ENCODE data around the gene IL36RN. TPM values are rescaled to one million over a fixed set of nuclear protein-coding genes. Genes with fewer than 3 reads are reported as not detected.

The IL36RN gene
- polyA plus RNA-seq, 2 of the 4 experiments (the other 2 are of a cell fraction), result not detected

DNA sequence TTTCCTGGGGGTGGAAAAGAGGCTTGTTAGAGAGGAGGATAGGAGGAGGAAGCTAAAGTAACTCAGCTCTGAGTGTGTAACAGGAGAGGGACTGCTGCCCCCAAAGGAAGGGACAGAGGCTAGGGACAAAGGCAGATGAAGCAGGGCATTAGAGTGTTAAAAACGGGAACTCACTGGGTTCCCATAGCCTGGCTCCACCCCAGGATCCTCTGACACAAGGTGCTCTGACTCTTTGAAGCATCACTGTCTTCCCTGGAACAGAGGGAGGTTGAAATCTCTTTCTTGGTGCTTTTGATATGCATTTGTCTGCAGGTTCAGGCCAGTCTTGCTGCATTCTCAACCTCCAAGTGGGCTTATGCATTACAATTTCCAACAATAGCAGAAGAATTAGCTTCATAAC is 30.9 kb upstream of the IL36RN start:
- TF ChIP-seq NPAS2 (CRISPR knock-in tag; IDR thresholded peaks at IDR 0.05; ENCODE audit: borderline replicate concordance) (no peak), JUNB (IDR thresholded peaks at IDR 0.05) (no peak), ESRRA (IDR thresholded peaks at IDR 0.05; ENCODE audit: borderline replicate concordance, low read length) (no peak), ZFP36 (IDR thresholded peaks at IDR 0.05; ENCODE audit: borderline replicate concordance, partially characterized antibody) (no peak), EP300 (IDR thresholded peaks at IDR 0.05) (no peak), MAFK (IDR thresholded peaks at IDR 0.05; ENCODE audit: partially characterized antibody) (no peak), JUN (IDR thresholded peaks at IDR 0.05) (no peak), FOSB (CRISPR knock-in tag; IDR thresholded peaks at IDR 0.05) (no peak), EHF (CRISPR knock-in tag; IDR thresholded peaks at IDR 0.05) (no peak), RNF2 (IDR thresholded peaks at IDR 0.05; ENCODE audit: borderline replicate concordance, low read depth) (no peak), SMC3 (IDR thresholded peaks at IDR 0.05) (no peak), CBX2 (IDR thresholded peaks at IDR 0.05; ENCODE audit: borderline replicate concordance, low read depth) (no peak), MAX (IDR thresholded peaks at IDR 0.05) (no peak), PHF8 (IDR thresholded peaks at IDR 0.05; ENCODE audit: borderline replicate concordance, low read depth) (no peak), NR3C1 (IDR thresholded peaks at IDR 0.05) (no peak), FOXS1 (CRISPR knock-in tag; IDR thresholded peaks at IDR 0.05) (no peak), ZSCAN20 (CRISPR knock-in tag; IDR thresholded peaks at IDR 0.05) (no peak), ZC3H11A (IDR thresholded peaks at IDR 0.05) (no peak)
- TF ChIP-seq, protein P1, sequence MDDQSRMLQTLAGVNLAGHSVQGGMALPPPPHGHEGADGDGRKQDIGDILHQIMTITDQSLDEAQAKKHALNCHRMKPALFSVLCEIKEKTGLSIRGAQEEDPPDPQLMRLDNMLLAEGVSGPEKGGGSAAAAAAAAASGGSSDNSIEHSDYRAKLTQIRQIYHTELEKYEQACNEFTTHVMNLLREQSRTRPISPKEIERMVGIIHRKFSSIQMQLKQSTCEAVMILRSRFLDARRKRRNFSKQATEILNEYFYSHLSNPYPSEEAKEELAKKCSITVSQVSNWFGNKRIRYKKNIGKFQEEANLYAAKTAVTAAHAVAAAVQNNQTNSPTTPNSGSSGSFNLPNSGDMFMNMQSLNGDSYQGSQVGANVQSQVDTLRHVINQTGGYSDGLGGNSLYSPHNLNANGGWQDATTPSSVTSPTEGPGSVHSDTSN (IDR thresholded peaks at IDR 0.05), result no peak
- TF ChIP-seq, protein P2, sequence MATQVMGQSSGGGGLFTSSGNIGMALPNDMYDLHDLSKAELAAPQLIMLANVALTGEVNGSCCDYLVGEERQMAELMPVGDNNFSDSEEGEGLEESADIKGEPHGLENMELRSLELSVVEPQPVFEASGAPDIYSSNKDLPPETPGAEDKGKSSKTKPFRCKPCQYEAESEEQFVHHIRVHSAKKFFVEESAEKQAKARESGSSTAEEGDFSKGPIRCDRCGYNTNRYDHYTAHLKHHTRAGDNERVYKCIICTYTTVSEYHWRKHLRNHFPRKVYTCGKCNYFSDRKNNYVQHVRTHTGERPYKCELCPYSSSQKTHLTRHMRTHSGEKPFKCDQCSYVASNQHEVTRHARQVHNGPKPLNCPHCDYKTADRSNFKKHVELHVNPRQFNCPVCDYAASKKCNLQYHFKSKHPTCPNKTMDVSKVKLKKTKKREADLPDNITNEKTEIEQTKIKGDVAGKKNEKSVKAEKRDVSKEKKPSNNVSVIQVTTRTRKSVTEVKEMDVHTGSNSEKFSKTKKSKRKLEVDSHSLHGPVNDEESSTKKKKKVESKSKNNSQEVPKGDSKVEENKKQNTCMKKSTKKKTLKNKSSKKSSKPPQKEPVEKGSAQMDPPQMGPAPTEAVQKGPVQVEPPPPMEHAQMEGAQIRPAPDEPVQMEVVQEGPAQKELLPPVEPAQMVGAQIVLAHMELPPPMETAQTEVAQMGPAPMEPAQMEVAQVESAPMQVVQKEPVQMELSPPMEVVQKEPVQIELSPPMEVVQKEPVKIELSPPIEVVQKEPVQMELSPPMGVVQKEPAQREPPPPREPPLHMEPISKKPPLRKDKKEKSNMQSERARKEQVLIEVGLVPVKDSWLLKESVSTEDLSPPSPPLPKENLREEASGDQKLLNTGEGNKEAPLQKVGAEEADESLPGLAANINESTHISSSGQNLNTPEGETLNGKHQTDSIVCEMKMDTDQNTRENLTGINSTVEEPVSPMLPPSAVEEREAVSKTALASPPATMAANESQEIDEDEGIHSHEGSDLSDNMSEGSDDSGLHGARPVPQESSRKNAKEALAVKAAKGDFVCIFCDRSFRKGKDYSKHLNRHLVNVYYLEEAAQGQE (IDR thresholded peaks at IDR 0.05), result no peak
- no peak overlapping the region for H3K27ac ChIP-seq
- no peak for DNase-seq (ENCODE audit: low read depth in 1 of 2, low spot score in 1 of 2)
- no peak overlapping the region for H3K4me3 ChIP-seq
- ATAC-seq, result peak in 1 of 2 experiments; percentile 35; a peak in 2 of 6 replicates
- no peak for FAIRE-seq
- no peaks in the 10 kb centered on the region for H3K4me1 ChIP-seq
- CTCF ChIA-PET, result no interaction called here
- H3K4me2 ChIP-seq, result no peak overlapping the region
- WGBS (ENCODE audit: missing lambda C conversion rate), result 0% methylated on average over 1 of the region's 1 CpG
- no peaks in the 10 kb centered on the region for H3K9me3 ChIP-seq
- POLR2A ChIA-PET, result no interaction called here

GRCh38 chr2:113032737-113033136 is 26.3 kb upstream of the IL36RN start:
- CTCF ChIA-PET, result interaction anchor here (1.1 to 1.8 kb wide), 3 partner anchors 8 to 283 kb away, joined by 3 to 8 read pairs (median 4); no protein-coding TSS in a partner anchor

More at GRCh38 chr2:113032737-113033136, 26.3 kb upstream of the IL36RN start:
- 82% methylated on average over 1 of the region's 1 CpG for WGBS (ENCODE audit: missing lambda C conversion rate)
- TF ChIP-seq HEYL (CRISPR knock-in tag; IDR thresholded peaks at IDR 0.05) (no peak), RNF2 (IDR thresholded peaks at IDR 0.05; ENCODE audit: borderline replicate concordance, low read depth) (no peak), ESRRA (IDR thresholded peaks at IDR 0.05; ENCODE audit: borderline replicate concordance, low read length) (no peak), PHF8 (IDR thresholded peaks at IDR 0.05; ENCODE audit: borderline replicate concordance, low read depth) (no peak), CBX8 (IDR thresholded peaks at IDR 0.05) (no peak), ZFP36 (IDR thresholded peaks at IDR 0.05; ENCODE audit: borderline replicate concordance, partially characterized antibody) (no peak), EP300 (IDR thresholded peaks at IDR 0.05) (no peak), RFX5 (IDR thresholded peaks at IDR 0.05) (no peak), NR3C1 (IDR thresholded peaks at IDR 0.05) (no peak), RCOR1 (IDR thresholded peaks at IDR 0.05; ENCODE audit: low read depth, low read length) (no peak), POLR2A (IDR thresholded peaks at IDR 0.05; ENCODE audit: low read length) (no peak), ATOH8 (CRISPR knock-in tag; IDR thresholded peaks at IDR 0.05; ENCODE audit: low read depth) (no peak), RAD21 (conservative IDR thresholded peaks at IDR 0.05 in 1 of 2, IDR thresholded peaks at IDR 0.05 in 1 of 2) (no peak)
- TF ChIP-seq, protein P3, sequence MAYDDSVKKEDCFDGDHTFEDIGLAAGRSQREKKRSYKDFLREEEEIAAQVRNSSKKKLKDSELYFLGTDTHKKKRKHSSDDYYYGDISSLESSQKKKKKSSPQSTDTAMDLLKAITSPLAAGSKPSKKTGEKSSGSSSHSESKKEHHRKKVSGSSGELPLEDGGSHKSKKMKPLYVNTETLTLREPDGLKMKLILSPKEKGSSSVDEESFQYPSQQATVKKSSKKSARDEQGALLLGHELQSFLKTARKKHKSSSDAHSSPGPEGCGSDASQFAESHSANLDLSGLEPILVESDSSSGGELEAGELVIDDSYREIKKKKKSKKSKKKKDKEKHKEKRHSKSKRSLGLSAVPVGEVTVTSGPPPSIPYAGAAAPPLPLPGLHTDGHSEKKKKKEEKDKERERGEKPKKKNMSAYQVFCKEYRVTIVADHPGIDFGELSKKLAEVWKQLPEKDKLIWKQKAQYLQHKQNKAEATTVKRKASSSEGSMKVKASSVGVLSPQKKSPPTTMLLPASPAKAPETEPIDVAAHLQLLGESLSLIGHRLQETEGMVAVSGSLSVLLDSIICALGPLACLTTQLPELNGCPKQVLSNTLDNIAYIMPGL (CRISPR knock-in tag; IDR thresholded peaks at IDR 0.05; ENCODE audit: borderline replicate concordance), result no peak
- FAIRE-seq, result no peak
- no peak for ATAC-seq
- POLR2A ChIA-PET, result no interaction called here
- no peak for DNase-seq (ENCODE audit: low read depth in 1 of 2, low spot score in 1 of 2)
- no peaks in the 10 kb centered on the region for H3K9me3 ChIP-seq
- no peaks in the 10 kb centered on the region for H3K4me1 ChIP-seq
- no peak overlapping the region for H3K4me2 ChIP-seq
- H3K4me3 ChIP-seq, result no peak overlapping the region
- H3K27ac ChIP-seq, result no peak overlapping the region

All from A549 (cell line).